OCI-LY3 (cell line): ENCODE data around the gene TTLL5.

Experiments
- H2AFZ ChIP-seq: fragments of 200-600, 300-600 bp; shearing (Covaris generic); 2 replicates; pipeline ENCODE4 v1.6.0; 2014; ENCODE audit warnings: antibody characterized with exemption, low read depth, low read length
- H3K27ac ChIP-seq: fragments of 200-600, 300-600 bp; sonication (generic); 2 replicates; pipeline ENCODE4 v1.5.1; 2014; ENCODE audit warnings: mild to moderate bottlenecking, low read length, moderate library complexity, mixed read lengths
- H3K27me3 ChIP-seq: fragments of 200-600, 300-600 bp; sonication (generic); 2 replicates; pipeline ENCODE4 v1.6.1; 2014; ENCODE audit warnings: low read depth, low read length, mixed read lengths
- H3K36me3 ChIP-seq: fragments of 200-600, 300-600 bp; sonication (generic); replicated peaks from 2 replicates; pipeline ENCODE3; 2014; ENCODE audit warnings: low read depth, low read length, mixed read lengths
- H3K4me1 ChIP-seq: fragments of 300-600, 200-600 bp; sonication (generic); 2 replicates; pipeline ENCODE4 v1.6.1; 2014; ENCODE audit warnings: low read length, mixed read lengths
- H3K4me2 ChIP-seq: fragments of 200-600, 300-600 bp; sonication (generic); 2 replicates; pipeline ENCODE4 v1.6.1; 2014; ENCODE audit warnings: low read length, mixed read lengths
- H3K4me3 ChIP-seq: fragments of 300-600, 200-600 bp; sonication (generic); 2 replicates; pipeline ENCODE4 v1.5.1; 2014; ENCODE audit warnings: antibody characterized with exemption, mild to moderate bottlenecking, low read length, moderate library complexity
- H3K79me2 ChIP-seq: fragments of 300-600, 200-600 bp; shearing (Covaris generic); 2 replicates; pipeline ENCODE4 v1.6.1; 2014; ENCODE audit warnings: mild to moderate bottlenecking, low read length, mixed read lengths
- H3K9ac ChIP-seq: fragments of 300-600, 200-600 bp; shearing (Covaris generic); 2 replicates; pipeline ENCODE4 v1.6.0; 2014; ENCODE audit warnings: mild to moderate bottlenecking, low read length, moderate library complexity
- H3K9me3 ChIP-seq: fragments of 200-600, 300-600 bp; shearing (Covaris generic); 2 replicates; pipeline ENCODE4 v1.6.1; 2014; ENCODE audit warnings: low read length, mixed read lengths; ENCODE audit not compliant: insufficient read depth
- H4K20me1 ChIP-seq: fragments of 200-600, 300-600 bp; sonication (generic); 2 replicates; pipeline ENCODE4 v1.6.1; 2016; ENCODE audit warnings: low read length, mixed read lengths; ENCODE audit not compliant: insufficient read depth
- EZH2phosphoT487 ChIP-seq: fragments of 200-600 bp; shearing (Covaris generic); IDR thresholded peaks from 2 replicates; pipeline ENCODE4 v1.6.1; 2018; ENCODE audit warnings: antibody characterized with exemption, mixed run types, low read depth
- TF ChIP-seq, protein P1 (sequence below): fragments of 200-600, 300-600 bp; sonication (generic); IDR thresholded peaks from 2 replicates; pipeline ENCODE4 v1.5.1; 2014; ENCODE audit warnings: antibody characterized with exemption, low read length, low read depth

Gene TTLL5

DNA sequence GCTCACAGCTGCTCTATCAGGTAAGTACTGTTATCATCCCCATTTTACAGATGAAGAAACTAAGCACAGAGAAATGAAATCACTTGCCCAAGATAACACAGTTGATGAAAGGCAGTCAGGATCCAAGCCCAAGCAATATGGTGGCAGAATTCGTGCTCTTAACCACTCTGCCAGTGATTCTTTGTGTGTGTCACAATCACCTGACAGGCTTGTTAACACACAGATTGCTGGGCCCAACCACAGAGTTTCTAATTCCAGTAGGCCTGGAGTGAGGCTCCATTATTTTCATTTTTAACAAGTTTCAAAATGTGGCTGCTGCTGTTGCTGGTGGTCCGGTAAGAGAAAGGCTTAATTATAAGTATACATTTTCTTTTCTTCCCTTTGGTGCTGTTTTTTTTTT, 186.5 kb downstream of the TTLL5 start:
- H3K27ac ChIP-seq = no peak overlapping the region
- no peaks in the 10 kb centered on the region for H3K79me2 ChIP-seq
- H3K4me2 ChIP-seq = no peak overlapping the region
- no peak overlapping the region for H3K9ac ChIP-seq
- H3K36me3 ChIP-seq = peaks cover 5% of the 10 kb centered on the region
- H3K4me1 ChIP-seq = no peaks in the 10 kb centered on the region
- no peak overlapping the region for H2AFZ ChIP-seq
- TF ChIP-seq EZH2phosphoT487 = no peak
- TF ChIP-seq, protein P1, sequence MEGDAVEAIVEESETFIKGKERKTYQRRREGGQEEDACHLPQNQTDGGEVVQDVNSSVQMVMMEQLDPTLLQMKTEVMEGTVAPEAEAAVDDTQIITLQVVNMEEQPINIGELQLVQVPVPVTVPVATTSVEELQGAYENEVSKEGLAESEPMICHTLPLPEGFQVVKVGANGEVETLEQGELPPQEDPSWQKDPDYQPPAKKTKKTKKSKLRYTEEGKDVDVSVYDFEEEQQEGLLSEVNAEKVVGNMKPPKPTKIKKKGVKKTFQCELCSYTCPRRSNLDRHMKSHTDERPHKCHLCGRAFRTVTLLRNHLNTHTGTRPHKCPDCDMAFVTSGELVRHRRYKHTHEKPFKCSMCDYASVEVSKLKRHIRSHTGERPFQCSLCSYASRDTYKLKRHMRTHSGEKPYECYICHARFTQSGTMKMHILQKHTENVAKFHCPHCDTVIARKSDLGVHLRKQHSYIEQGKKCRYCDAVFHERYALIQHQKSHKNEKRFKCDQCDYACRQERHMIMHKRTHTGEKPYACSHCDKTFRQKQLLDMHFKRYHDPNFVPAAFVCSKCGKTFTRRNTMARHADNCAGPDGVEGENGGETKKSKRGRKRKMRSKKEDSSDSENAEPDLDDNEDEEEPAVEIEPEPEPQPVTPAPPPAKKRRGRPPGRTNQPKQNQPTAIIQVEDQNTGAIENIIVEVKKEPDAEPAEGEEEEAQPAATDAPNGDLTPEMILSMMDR = no peak
- H3K9me3 ChIP-seq = no peaks in the 10 kb centered on the region
- no peaks in the 10 kb centered on the region for H3K27me3 ChIP-seq
- no peak overlapping the region for H3K4me3 ChIP-seq
- H4K20me1 ChIP-seq = no peaks in the 10 kb centered on the region

- no peak for TF ChIP-seq EZH2phosphoT487
- TF ChIP-seq, protein P1 = no peak
- H3K9ac ChIP-seq = no peak overlapping the region
- peaks cover 5% of the 10 kb centered on the region for H3K36me3 ChIP-seq
- no peaks in the 10 kb centered on the region for H3K27me3 ChIP-seq
- no peaks in the 10 kb centered on the region for H3K79me2 ChIP-seq
- no peaks in the 10 kb centered on the region for H3K9me3 ChIP-seq
- no peak overlapping the region for H3K4me3 ChIP-seq
- H3K4me1 ChIP-seq = no peaks in the 10 kb centered on the region
- H2AFZ ChIP-seq = no peak overlapping the region
- H3K4me2 ChIP-seq = no peak overlapping the region
- no peak overlapping the region for H3K27ac ChIP-seq
- H4K20me1 ChIP-seq = no peaks in the 10 kb centered on the region
Observed at GRCh38 chr14:75848167-75848913, 187.3 kb downstream of the TTLL5 start.

DNA sequence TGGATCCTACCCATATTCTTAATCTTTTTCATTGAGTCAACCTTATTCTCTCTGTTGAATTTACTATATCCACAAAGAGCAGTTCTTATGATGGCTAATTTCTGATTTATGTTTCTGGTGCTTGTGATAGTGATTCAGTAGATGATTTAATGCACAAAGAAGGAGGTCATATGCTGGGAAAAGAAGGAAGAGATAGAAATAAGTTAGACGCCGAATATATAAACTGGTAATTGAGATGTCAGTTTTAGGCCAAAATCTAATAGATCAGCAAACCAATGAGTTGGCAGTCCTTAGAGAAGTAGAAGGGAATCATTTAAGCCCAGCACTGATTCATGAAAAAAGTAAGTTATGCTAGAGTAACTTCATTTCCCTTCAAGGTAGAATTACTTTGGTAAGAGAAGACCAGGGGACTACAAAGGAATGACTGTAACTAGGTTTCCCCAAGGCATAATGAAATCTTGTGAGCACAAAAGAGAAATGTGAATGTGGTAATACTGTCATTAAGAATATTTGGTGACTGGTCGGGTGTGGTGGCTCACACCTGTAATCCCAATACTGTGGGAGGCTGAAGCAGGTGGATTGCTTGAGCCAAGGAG, 188.4 kb downstream of the TTLL5 start:
- no peak overlapping the region for H3K9ac ChIP-seq
- H3K27me3 ChIP-seq = no peaks in the 10 kb centered on the region
- no peak overlapping the region for H3K4me3 ChIP-seq
- no peak for TF ChIP-seq EZH2phosphoT487
- TF ChIP-seq, protein P1 = no peak
- no peaks in the 10 kb centered on the region for H3K4me1 ChIP-seq
- H3K36me3 ChIP-seq = peaks cover 5% of the 10 kb centered on the region
- no peak overlapping the region for H2AFZ ChIP-seq
- no peaks in the 10 kb centered on the region for H4K20me1 ChIP-seq
- H3K4me2 ChIP-seq = no peak overlapping the region
- H3K79me2 ChIP-seq = no peaks in the 10 kb centered on the region
- no peaks in the 10 kb centered on the region for H3K9me3 ChIP-seq
- H3K27ac ChIP-seq = no peak overlapping the region

- Histone ChIP-seq H3K27me3 (no peaks in the 10 kb centered on the region), H3K4me3 (no peak overlapping the region), H3K4me2 (no peak overlapping the region), H3K79me2 (no peaks in the 10 kb centered on the region), H4K20me1 (no peaks in the 10 kb centered on the region), H3K36me3 (peaks cover 5% of the 10 kb centered on the region), H3K27ac (no peak overlapping the region), H3K4me1 (no peaks in the 10 kb centered on the region), H3K9me3 (no peaks in the 10 kb centered on the region), H3K9ac (no peak overlapping the region), H2AFZ (no peak overlapping the region)
- no peak for TF ChIP-seq EZH2phosphoT487
- TF ChIP-seq, protein P1 = no peak
Observed at GRCh38 chr14:75851574-75851866, 190.5 kb downstream of the TTLL5 start.
